ENCODE measurements around the gene ATG13.

Gene ATG13

DNA sequence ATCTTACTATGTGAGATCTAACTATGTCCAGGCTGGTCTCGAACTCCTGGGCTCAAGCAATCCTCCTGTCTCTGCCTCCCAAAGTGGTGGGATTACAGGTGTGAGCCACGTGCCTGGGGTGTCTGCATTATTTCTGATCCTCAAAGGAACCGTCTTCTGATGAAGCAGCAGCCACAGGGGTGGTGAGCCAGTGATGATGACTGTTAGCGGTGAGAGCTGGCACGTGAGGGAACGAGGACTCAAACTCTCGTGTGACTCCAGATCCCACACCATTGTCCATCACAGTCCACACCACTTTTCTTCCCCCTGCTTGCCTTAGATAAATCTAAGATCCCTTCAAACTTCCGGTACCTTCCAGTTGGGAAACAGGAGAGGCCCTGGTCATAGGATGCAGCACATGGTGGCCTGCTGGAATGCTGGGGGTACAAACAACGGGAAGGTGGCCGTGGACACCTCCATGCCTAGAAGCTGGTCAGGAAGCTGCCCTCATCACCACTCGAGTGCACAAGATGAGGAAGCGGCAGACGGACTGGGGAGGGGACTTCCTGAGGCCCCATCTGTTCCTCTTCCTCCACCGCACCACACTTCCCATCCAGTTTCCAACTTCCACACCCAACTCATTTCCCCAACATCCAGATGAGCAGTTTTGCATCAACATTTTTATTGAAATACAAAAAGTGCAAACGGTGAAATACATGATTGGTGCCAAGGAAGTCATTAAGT lies 59.2 kb downstream of the ATG13 start:
- Histone ChIP-seq H3K4me3 (ENCODE audit: low read depth, low read length) (no peak overlapping the region), H3K27ac (ENCODE audit: low read depth, low read length) (no peak overlapping the region), H3K9me3 (ENCODE audit: control insufficient read depth, insufficient read depth, low read depth, low read length) (no peaks in the 10 kb centered on the region), H3K9ac (ENCODE audit: low read length) (no peak overlapping the region), H3K36me3 (ENCODE audit: control insufficient read depth, insufficient read depth, low read length) (peaks cover 51% of the 10 kb centered on the region), H3K4me1 (ENCODE audit: control insufficient read depth, insufficient read depth, low read length) (peaks cover 26% of the 10 kb centered on the region), H3K27me3 (ENCODE audit: control insufficient read depth, insufficient read depth, low read length) (no peaks in the 10 kb centered on the region)

- Histone ChIP-seq H3K4me3 (ENCODE audit: low read depth, low read length) (no peak overlapping the region), H3K4me1 (ENCODE audit: control insufficient read depth, insufficient read depth, low read length) (peaks cover 26% of the 10 kb centered on the region), H3K36me3 (ENCODE audit: control insufficient read depth, insufficient read depth, low read length) (peaks cover 45% of the 10 kb centered on the region), H3K9me3 (ENCODE audit: control insufficient read depth, insufficient read depth, low read depth, low read length) (no peaks in the 10 kb centered on the region), H3K9ac (ENCODE audit: low read length) (no peak overlapping the region), H3K27me3 (ENCODE audit: control insufficient read depth, insufficient read depth, low read length) (no peaks in the 10 kb centered on the region), H3K27ac (ENCODE audit: low read depth, low read length) (no peak overlapping the region)
Observed at GRCh38 chr11:46677169-46677568, 59.8 kb downstream of the ATG13 start.

DNA sequence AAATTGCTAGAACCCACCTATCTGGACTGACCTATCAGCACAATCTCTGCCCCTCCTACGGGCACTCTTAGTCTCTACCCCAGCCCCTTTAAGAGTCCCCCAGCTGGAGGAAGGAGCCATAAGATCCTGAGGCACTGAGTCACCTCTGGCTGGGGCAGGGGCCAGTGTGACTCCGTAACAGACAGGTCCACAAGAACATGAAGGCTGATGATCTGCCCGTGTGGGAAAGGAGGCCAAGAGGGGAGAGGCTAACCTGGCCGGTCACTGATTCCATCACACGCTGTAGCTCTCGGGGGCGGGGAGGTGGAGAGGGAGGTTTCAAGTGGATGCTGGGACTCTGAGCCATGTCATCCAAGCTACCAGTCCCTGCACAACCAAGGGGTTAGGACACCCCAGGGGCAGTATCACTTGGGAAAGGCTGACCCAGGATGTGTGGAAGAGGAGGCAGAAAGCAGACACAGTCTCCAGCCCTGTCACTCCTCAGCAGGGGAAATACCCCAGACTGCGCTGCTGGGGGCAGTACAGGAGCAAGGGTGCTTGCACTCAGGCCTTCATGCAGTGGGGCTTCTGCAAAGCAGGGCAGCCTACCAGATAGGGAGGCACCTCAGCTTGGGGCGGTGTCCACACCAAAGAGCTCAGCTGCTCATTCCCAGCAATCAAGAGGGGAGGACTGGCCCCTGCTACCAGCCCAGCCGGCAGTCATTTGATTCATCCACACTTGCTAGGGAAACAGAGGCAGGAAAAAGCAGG lies 60.8 kb downstream of the ATG13 start:
- Histone ChIP-seq H3K36me3 (ENCODE audit: control insufficient read depth, insufficient read depth, low read length) (peaks cover 36% of the 10 kb centered on the region), H3K27me3 (ENCODE audit: control insufficient read depth, insufficient read depth, low read length) (no peaks in the 10 kb centered on the region), H3K9me3 (ENCODE audit: control insufficient read depth, insufficient read depth, low read depth, low read length) (no peaks in the 10 kb centered on the region), H3K27ac (ENCODE audit: low read depth, low read length) (no peak overlapping the region), H3K9ac (ENCODE audit: low read length) (no peak overlapping the region), H3K4me1 (ENCODE audit: control insufficient read depth, insufficient read depth, low read length) (peaks cover 26% of the 10 kb centered on the region), H3K4me3 (ENCODE audit: low read depth, low read length) (no peak overlapping the region)

GRCh38 chr11:46678741-46679130 lies 61.4 kb downstream of the ATG13 start:
- Histone ChIP-seq H3K4me3 (ENCODE audit: low read depth, low read length) (no peak overlapping the region), H3K27ac (ENCODE audit: low read depth, low read length) (no peak overlapping the region), H3K9me3 (ENCODE audit: control insufficient read depth, insufficient read depth, low read depth, low read length) (no peaks in the 10 kb centered on the region), H3K36me3 (ENCODE audit: control insufficient read depth, insufficient read depth, low read length) (peaks cover 31% of the 10 kb centered on the region), H3K27me3 (ENCODE audit: control insufficient read depth, insufficient read depth, low read length) (no peaks in the 10 kb centered on the region), H3K9ac (ENCODE audit: low read length) (no peak overlapping the region), H3K4me1 (ENCODE audit: control insufficient read depth, insufficient read depth, low read length) (peaks cover 21% of the 10 kb centered on the region)

DNA sequence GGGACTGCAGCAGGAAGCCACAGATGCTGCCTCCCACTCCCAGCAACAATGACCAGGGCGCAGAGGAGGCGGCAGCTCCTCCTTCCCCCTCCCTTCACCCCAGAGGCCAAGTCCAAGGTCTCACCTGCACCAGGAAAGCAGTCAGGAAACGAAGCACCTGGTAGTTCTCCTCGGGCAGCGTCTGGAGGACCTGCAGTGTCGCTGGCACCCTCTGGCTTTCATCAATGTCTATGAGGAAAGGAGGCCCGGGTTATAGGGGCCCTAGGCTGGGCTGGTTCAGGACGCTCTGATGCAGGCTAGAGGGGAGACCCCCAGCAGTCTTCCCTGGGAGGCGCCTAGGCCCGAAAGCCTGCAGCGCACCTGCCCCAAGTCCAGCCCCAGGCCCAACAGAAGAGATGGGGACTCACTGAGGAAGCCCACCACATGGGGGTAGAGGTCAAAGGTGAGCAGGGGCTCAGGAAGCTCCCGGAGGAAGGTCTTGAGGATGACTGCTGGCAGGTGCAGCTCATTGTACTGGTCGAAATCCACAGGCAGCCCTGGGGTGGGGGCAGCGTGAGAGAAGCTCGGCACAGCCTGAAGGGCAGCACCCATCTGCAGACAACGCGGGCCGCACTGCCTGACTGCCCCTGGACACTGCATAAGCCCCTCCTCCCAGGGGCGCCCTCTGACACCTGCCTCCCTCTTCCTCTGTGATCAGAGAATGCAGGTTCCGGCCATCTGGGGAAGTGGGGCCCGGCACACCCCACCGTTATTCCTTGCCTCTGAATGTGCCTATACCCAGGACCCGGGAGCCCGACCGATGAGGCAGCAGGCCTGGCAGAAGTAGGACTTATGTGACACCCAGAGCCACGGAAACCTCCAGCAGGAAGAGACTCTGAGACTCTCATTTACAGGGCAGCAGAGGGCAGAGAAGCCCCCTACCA lies 62.1 kb downstream of the ATG13 start:
- Histone ChIP-seq H3K27ac (ENCODE audit: low read depth, low read length) (no peak overlapping the region), H3K36me3 (ENCODE audit: control insufficient read depth, insufficient read depth, low read length) (peaks cover 31% of the 10 kb centered on the region), H3K4me1 (ENCODE audit: control insufficient read depth, insufficient read depth, low read length) (peaks cover 13% of the 10 kb centered on the region), H3K9me3 (ENCODE audit: control insufficient read depth, insufficient read depth, low read depth, low read length) (no peaks in the 10 kb centered on the region), H3K4me3 (ENCODE audit: low read depth, low read length) (no peak overlapping the region), H3K27me3 (ENCODE audit: control insufficient read depth, insufficient read depth, low read length) (no peaks in the 10 kb centered on the region), H3K9ac (ENCODE audit: low read length) (no peak overlapping the region)

DNA sequence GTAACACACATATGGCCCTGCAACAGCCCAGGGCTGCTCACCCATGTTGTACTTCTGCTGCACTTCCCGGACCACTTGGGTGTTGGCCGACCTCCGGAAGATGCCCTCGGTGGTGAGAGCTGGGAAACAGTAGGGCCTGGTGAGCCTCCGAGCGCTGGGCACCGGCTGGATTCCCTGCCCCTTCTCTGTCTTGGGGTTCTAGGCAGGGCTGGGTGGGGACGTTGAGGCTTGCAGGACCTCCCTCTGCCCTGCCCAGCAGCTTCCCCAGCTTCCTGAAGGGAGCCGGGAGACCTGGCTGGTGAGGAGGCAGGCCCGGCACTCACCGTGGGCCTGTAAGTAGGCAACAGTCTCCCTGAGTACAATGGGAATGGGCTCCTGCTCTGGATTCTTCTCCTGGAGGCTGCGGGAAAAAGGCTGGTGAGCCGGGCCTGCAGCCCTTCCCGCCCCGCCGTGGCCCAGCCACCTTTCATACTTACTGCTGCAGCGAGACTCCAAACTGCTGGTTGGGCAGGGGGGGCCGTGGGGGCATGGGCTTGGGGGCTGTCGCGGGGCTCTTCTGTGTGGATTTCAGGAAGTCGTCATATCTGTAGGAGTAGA lies 62.9 kb downstream of the ATG13 start:
- no peak overlapping the region for H3K4me3 ChIP-seq (ENCODE audit: low read depth, low read length)
- H3K9me3 ChIP-seq (ENCODE audit: control insufficient read depth, insufficient read depth, low read depth, low read length) = no peaks in the 10 kb centered on the region
- H3K4me1 ChIP-seq (ENCODE audit: control insufficient read depth, insufficient read depth, low read length) = peaks cover 7% of the 10 kb centered on the region
- H3K9ac ChIP-seq (ENCODE audit: low read length) = no peak overlapping the region
- no peaks in the 10 kb centered on the region for H3K27me3 ChIP-seq (ENCODE audit: control insufficient read depth, insufficient read depth, low read length)
- H3K36me3 ChIP-seq (ENCODE audit: control insufficient read depth, insufficient read depth, low read length) = peaks cover 31% of the 10 kb centered on the region
- H3K27ac ChIP-seq (ENCODE audit: low read depth, low read length) = no peak overlapping the region

DNA sequence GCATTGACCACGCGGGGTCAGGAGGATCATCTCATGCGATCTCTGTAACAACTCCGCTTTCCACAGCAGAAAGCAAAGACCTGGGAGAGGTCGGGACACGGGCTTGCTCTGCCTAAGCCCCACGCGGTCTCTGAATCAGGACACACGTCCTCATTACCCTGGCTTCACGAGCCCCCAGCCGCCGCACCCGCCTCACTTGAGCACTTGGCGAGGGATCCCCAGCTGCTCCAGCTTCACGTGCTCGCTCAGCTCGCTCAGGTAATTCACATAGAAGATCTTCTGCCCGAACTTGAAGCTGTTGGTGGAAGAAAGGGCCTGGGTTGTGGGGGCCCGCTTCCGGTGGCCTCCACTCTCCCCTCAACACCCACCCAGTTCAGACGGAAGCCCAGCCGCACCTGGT lies 63.5 kb downstream of the ATG13 start:
- Histone ChIP-seq H3K36me3 (ENCODE audit: control insufficient read depth, insufficient read depth, low read length) (peaks cover 31% of the 10 kb centered on the region), H3K9ac (ENCODE audit: low read length) (no peak overlapping the region), H3K4me3 (ENCODE audit: low read depth, low read length) (no peak overlapping the region), H3K27ac (ENCODE audit: low read depth, low read length) (no peak overlapping the region), H3K27me3 (ENCODE audit: control insufficient read depth, insufficient read depth, low read length) (no peaks in the 10 kb centered on the region), H3K9me3 (ENCODE audit: control insufficient read depth, insufficient read depth, low read depth, low read length) (no peaks in the 10 kb centered on the region), H3K4me1 (ENCODE audit: control insufficient read depth, insufficient read depth, low read length) (peaks cover 1% of the 10 kb centered on the region; the same call in 1 of the 2 replicates)

DNA sequence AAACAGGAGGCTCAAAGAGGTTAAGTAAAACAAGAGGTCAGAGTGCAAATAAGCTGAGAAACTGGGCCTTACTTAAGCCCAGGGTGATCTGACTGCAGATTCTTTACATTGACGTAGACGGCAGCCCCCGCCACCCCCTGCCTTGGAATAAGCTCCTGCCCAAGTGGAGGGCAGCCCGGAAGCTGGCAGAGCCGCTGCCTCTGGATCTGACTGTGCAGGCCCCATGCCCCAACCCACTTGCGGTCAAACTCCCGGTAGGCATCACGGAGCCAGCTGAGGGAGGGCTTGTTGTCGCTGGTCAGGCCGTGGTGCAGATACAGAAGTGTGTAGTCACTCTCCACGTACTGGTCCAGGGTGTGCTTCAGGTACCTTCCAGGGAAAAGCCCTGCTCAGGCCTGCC lies 64.5 kb downstream of the ATG13 start:
- Histone ChIP-seq H3K27me3 (ENCODE audit: control insufficient read depth, insufficient read depth, low read length) (no peaks in the 10 kb centered on the region), H3K9ac (ENCODE audit: low read length) (no peak overlapping the region), H3K4me1 (ENCODE audit: control insufficient read depth, insufficient read depth, low read length) (no peaks in the 10 kb centered on the region), H3K4me3 (ENCODE audit: low read depth, low read length) (no peak overlapping the region), H3K27ac (ENCODE audit: low read depth, low read length) (no peak overlapping the region), H3K9me3 (ENCODE audit: control insufficient read depth, insufficient read depth, low read depth, low read length) (no peaks in the 10 kb centered on the region), H3K36me3 (ENCODE audit: control insufficient read depth, insufficient read depth, low read length) (peaks cover 37% of the 10 kb centered on the region)

DNA sequence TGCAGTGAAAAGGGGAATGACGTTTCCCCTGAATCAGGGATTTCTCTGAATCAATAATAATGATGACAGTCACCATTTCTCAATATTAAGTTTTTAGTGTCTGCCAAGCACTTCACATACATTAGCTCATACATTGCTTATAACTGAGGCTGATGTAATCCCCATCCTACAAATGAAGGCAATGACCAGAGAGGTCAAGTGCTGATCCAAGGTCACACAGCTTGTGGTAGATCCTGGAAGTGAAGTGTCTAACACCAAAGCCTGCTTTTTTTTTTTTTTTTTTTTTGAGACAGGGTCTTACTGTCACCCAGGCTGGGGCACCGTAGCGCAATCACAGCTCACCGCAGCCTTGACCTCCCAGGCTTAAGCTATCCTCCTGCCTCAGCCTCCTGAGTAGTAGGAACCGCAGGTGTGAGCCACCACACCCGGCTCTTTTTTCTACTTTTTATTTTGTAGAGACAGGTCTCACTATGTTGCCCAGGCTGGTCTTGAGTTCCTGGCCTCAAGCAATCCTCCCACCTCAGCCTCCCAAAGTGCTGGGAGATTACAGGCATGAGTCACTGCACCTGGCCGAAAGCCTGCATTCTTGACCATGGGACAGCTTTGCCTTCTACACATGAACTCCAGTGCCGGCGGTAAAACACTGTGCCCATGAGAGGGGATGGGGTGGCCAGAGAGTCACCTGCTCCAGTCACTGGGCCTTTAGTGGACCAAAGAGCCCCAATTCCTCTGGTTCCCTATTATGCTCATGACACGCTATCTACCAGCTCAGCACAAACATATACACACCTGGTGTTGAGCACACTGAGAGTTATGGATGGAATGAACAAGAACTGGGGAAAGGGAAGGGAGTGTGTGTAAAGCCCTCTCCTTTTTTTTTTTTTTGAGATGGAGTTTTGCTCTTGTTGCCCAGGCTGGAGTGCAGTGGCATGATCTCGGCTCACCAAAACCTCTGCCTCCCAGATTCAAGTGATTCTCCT lies 65.7 kb downstream of the ATG13 start:
- Histone ChIP-seq H3K36me3 (ENCODE audit: control insufficient read depth, insufficient read depth, low read length) (peaks cover 47% of the 10 kb centered on the region), H3K4me1 (ENCODE audit: control insufficient read depth, insufficient read depth, low read length) (no peaks in the 10 kb centered on the region), H3K4me3 (ENCODE audit: low read depth, low read length) (no peak overlapping the region), H3K27me3 (ENCODE audit: control insufficient read depth, insufficient read depth, low read length) (no peaks in the 10 kb centered on the region), H3K27ac (ENCODE audit: low read depth, low read length) (no peak overlapping the region), H3K9ac (ENCODE audit: low read length) (no peak overlapping the region), H3K9me3 (ENCODE audit: control insufficient read depth, insufficient read depth, low read depth, low read length) (no peaks in the 10 kb centered on the region)

DNA sequence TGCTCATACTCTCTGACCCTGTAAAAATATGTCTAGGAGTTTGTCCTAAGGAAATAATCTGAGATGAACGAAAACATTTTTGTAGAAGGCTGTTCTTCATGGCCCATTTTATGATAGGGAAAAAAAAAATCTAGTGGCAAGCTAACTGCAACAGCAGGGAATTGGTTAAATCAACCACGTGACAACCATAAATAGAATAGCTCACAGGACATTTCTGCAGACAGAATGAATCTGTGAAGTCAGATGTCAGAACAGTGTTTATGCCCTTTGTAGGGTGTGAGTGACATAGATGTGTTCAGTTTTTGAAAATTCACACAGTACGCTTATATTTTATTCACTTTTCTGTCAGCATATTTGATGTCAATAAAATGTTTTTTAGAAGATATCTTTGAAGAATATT lies 67.0 kb downstream of the ATG13 start:
- Histone ChIP-seq H3K9me3 (ENCODE audit: control insufficient read depth, insufficient read depth, low read depth, low read length) (no peaks in the 10 kb centered on the region), H3K27me3 (ENCODE audit: control insufficient read depth, insufficient read depth, low read length) (no peaks in the 10 kb centered on the region), H3K27ac (ENCODE audit: low read depth, low read length) (no peak overlapping the region), H3K36me3 (ENCODE audit: control insufficient read depth, insufficient read depth, low read length) (peaks cover 35% of the 10 kb centered on the region), H3K9ac (ENCODE audit: low read length) (no peak overlapping the region), H3K4me3 (ENCODE audit: low read depth, low read length) (no peak overlapping the region), H3K4me1 (ENCODE audit: control insufficient read depth, insufficient read depth, low read length) (no peaks in the 10 kb centered on the region)
